Measurements from ENCODE around the gene NUP107. TPM values are rescaled to one million over a fixed set of nuclear protein-coding genes. Genes with fewer than 3 reads are reported as not detected.

The NUP107 gene
- total RNA-seq, 4 donors from 2014 or later = 36.1 to 83.6 (median 43.5) TPM

- DNase-seq = no peak
- H3K4me1 ChIP-seq = no peaks in the 10 kb centered on the region
- TF ChIP-seq POLR2A (IDR thresholded peaks at IDR 0.05) = no peak
- TF ChIP-seq CTCF (IDR thresholded peaks at IDR 0.05) = no peak
- no peak overlapping the region for H3K4me3 ChIP-seq (replicated peaks in 1 of 3)
- no peak overlapping the region for H3K27ac ChIP-seq
- 80 to 98% methylated on average over 1 of the region's 1 CpG for WGBS, 2 donors
- H3K9me3 ChIP-seq = no peaks in the 10 kb centered on the region
- no peaks in the 10 kb centered on the region for H3K36me3 ChIP-seq
- intact Hi-C loops (cut with DNase I) = no loop called here
- no peaks in the 10 kb centered on the region for H3K27me3 ChIP-seq
Observed at GRCh38 chr12:68667291-68667690, 19.5 kb upstream of the NUP107 start.

GRCh38 chr12:68667896-68668295, 18.9 kb upstream of the NUP107 start:
- Histone ChIP-seq H3K27ac (no peak overlapping the region), H3K4me3 (replicated peaks in 1 of 3) (no peak overlapping the region), H3K9me3 (no peaks in the 10 kb centered on the region), H3K4me1 (no peaks in the 10 kb centered on the region), H3K27me3 (no peaks in the 10 kb centered on the region), H3K36me3 (no peaks in the 10 kb centered on the region)
- TF ChIP-seq CTCF (IDR thresholded peaks at IDR 0.05) (no peak), POLR2A (IDR thresholded peaks at IDR 0.05) (no peak)
- intact Hi-C loops (cut with DNase I) = no loop called here
- WGBS, 2 donors = 50 to 80% methylated on average over 1 of the region's 1 CpG
- no peak for DNase-seq

- DNase-seq = no peak
- Histone ChIP-seq H3K27me3 (no peaks in the 10 kb centered on the region), H3K4me3 (replicated peaks in 1 of 3) (no peak overlapping the region), H3K9me3 (no peaks in the 10 kb centered on the region), H3K36me3 (no peaks in the 10 kb centered on the region), H3K4me1 (no peaks in the 10 kb centered on the region), H3K27ac (no peak overlapping the region)
- TF ChIP-seq CTCF (IDR thresholded peaks at IDR 0.05) (no peak), POLR2A (IDR thresholded peaks at IDR 0.05) (no peak)
- intact Hi-C loops (cut with DNase I) = no loop called here
- 81 to 87% methylated on average over 4 of the region's 4 CpGs for WGBS, 2 donors
Observed at GRCh38 chr12:68671179-68671578, 15.6 kb upstream of the NUP107 start.

- Histone ChIP-seq H3K9me3 (no peaks in the 10 kb centered on the region), H3K36me3 (no peaks in the 10 kb centered on the region), H3K27me3 (no peaks in the 10 kb centered on the region), H3K4me3 (replicated peaks in 1 of 3) (no peak overlapping the region), H3K27ac (no peak overlapping the region), H3K4me1 (no peaks in the 10 kb centered on the region)
- intact Hi-C loops (cut with DNase I) = no loop called here
- 84 to 88% methylated on average over 4 of the region's 4 CpGs for WGBS, 2 donors
- no peak for TF ChIP-seq CTCF (IDR thresholded peaks at IDR 0.05)
- TF ChIP-seq POLR2A (IDR thresholded peaks at IDR 0.05) = no peak
- no peak for DNase-seq
Observed at GRCh38 chr12:68673788-68674187, 13.0 kb upstream of the NUP107 start.

GRCh38 chr12:68674376-68674775, 12.4 kb upstream of the NUP107 start:
- Histone ChIP-seq H3K4me1 (no peaks in the 10 kb centered on the region), H3K27me3 (no peaks in the 10 kb centered on the region), H3K36me3 (no peaks in the 10 kb centered on the region), H3K4me3 (replicated peaks in 1 of 3) (no peak overlapping the region), H3K9me3 (no peaks in the 10 kb centered on the region), H3K27ac (no peak overlapping the region)
- DNase-seq = no peak
- intact Hi-C loops (cut with DNase I) = no loop called here
- TF ChIP-seq CTCF (IDR thresholded peaks at IDR 0.05) = no peak
- no peak for TF ChIP-seq POLR2A (IDR thresholded peaks at IDR 0.05)
